ENCODE data around the gene FUT8. TPM values are rescaled to one million over a fixed set of nuclear protein-coding genes. Genes with fewer than 3 reads are reported as not detected.

The FUT8 gene
- total RNA-seq, 2 donors from 2014 or later, result 49.6 to 59.8 TPM

- no peak for ATAC-seq (replicated peaks in 1 of 2)
Measured at GRCh38 chr14:65772466-65772865, 359.9 kb downstream of the FUT8 start.

GRCh38 chr14:65772921-65773574 is 360.5 kb downstream of the FUT8 start:
- H3K27me3 Mint-ChIP-seq (ENCODE audit: low read depth), result no peaks in the 10 kb centered on the region
- no peak overlapping the region for H3K27ac Mint-ChIP-seq
- H3K4me1 Mint-ChIP-seq (ENCODE audit: low read depth), result no peaks in the 10 kb centered on the region
- DNase-seq, result no peak
- no peak for ATAC-seq (replicated peaks in 1 of 2)
- no peaks in the 10 kb centered on the region for H3K9me3 Mint-ChIP-seq
- no peak overlapping the region for H3K4me3 Mint-ChIP-seq
- no peaks in the 10 kb centered on the region for H3K36me3 Mint-ChIP-seq (ENCODE audit: insufficient read depth in 2 of 2)

More at GRCh38 chr14:65772466-65772865, 359.9 kb downstream of the FUT8 start:
- Mint-ChIP-seq H3K4me1 (ENCODE audit: low read depth) (no peaks in the 10 kb centered on the region), H3K36me3 (ENCODE audit: insufficient read depth in 2 of 2) (no peaks in the 10 kb centered on the region), H3K9me3 (no peaks in the 10 kb centered on the region), H3K27ac (no peak overlapping the region), H3K4me3 (no peak overlapping the region), H3K27me3 (ENCODE audit: low read depth) (no peaks in the 10 kb centered on the region)
- DNase-seq, result no peak

- Mint-ChIP-seq H3K27ac (no peak overlapping the region), H3K4me3 (no peak overlapping the region), H3K36me3 (ENCODE audit: insufficient read depth in 2 of 2) (no peaks in the 10 kb centered on the region), H3K27me3 (ENCODE audit: low read depth) (no peaks in the 10 kb centered on the region), H3K4me1 (ENCODE audit: low read depth) (no peaks in the 10 kb centered on the region), H3K9me3 (no peaks in the 10 kb centered on the region)
- DNase-seq, result no peak
- ATAC-seq (replicated peaks in 1 of 2), result no peak
Measured at GRCh38 chr14:65774041-65774440, 361.5 kb downstream of the FUT8 start.

DNA sequence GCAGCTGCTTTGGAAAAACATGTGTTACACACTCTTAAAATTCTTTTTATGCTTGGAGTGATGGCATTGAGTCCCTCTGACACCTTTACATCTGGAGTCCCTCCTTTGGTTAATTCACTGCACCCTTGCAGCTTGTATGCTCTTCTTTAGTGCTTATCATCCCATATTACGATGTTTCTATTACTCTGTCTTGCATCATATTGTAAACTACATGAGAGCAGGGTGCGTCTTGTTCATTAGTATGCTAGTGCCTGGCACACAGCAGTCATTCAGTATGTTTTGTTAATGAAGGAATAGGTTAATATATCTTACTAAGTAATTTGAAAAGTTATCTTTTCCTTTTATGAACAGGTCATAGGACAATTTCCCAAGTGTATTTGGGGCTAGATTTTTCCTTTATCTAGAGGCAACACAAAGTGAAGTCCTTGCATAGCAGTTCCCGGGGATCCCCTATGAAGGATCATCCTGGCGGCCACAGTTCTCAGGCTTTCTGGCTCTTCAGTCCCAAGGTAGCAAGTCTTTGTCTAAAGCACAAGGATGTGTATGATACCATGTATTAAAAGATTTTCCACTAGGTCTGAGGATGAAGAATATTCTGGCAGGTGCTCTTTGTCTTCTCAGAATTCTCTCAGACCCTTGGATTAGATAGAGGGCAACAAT is 363.8 kb downstream of the FUT8 start:
- H3K4me1 Mint-ChIP-seq (ENCODE audit: low read depth), result no peaks in the 10 kb centered on the region
- H3K4me3 Mint-ChIP-seq, result no peak overlapping the region
- no peaks in the 10 kb centered on the region for H3K36me3 Mint-ChIP-seq (ENCODE audit: insufficient read depth in 2 of 2)
- no peaks in the 10 kb centered on the region for H3K9me3 Mint-ChIP-seq
- ATAC-seq (replicated peaks in 1 of 2), result no peak
- DNase-seq, result no peak
- H3K27me3 Mint-ChIP-seq (ENCODE audit: low read depth), result no peaks in the 10 kb centered on the region
- no peak overlapping the region for H3K27ac Mint-ChIP-seq

- H3K27ac Mint-ChIP-seq, result no peak overlapping the region
- ATAC-seq (replicated peaks in 1 of 2) (no peak), DNase-seq (no peak)
- H3K4me1 Mint-ChIP-seq (ENCODE audit: low read depth), result no peaks in the 10 kb centered on the region
- peaks cover 7% of the 10 kb centered on the region for H3K27me3 Mint-ChIP-seq (ENCODE audit: low read depth)
- no peaks in the 10 kb centered on the region for H3K36me3 Mint-ChIP-seq (ENCODE audit: insufficient read depth in 2 of 2)
- no peaks in the 10 kb centered on the region for H3K9me3 Mint-ChIP-seq
- H3K4me3 Mint-ChIP-seq, result no peak overlapping the region
Measured at GRCh38 chr14:65780566-65780965, 368.0 kb downstream of the FUT8 start.

DNA sequence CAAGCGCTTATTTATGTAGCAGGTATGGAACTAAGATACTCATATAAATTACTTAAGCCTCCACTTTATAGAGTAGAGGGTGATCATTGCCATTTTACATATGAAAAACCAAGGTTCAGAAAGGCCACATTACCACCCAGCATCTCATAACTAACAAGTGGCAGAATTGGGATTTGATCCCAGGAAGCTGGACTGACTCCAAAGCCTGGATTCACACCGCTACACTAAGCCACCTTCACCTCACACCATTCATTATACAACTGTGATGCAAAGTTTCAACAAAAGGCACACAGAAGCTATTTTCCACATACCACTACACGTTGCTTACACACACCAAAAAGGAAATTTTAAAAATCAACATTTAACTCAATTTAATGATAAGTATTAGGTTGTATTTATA is 370.6 kb downstream of the FUT8 start:
- no peak for ATAC-seq (replicated peaks in 1 of 2)
- DNase-seq, result no peak
- Mint-ChIP-seq H3K4me3 (no peak overlapping the region), H3K27ac (no peak overlapping the region), H3K36me3 (ENCODE audit: insufficient read depth in 2 of 2) (no peaks in the 10 kb centered on the region), H3K9me3 (no peaks in the 10 kb centered on the region), H3K27me3 (ENCODE audit: low read depth) (peaks cover 15% of the 10 kb centered on the region), H3K4me1 (ENCODE audit: low read depth) (no peaks in the 10 kb centered on the region)

- Mint-ChIP-seq H3K4me3 (no peak overlapping the region), H3K36me3 (ENCODE audit: insufficient read depth in 2 of 2) (no peaks in the 10 kb centered on the region), H3K27me3 (ENCODE audit: low read depth) (peaks cover 15% of the 10 kb centered on the region), H3K27ac (no peak overlapping the region), H3K9me3 (no peaks in the 10 kb centered on the region), H3K4me1 (ENCODE audit: low read depth) (no peaks in the 10 kb centered on the region)
- ATAC-seq (replicated peaks in 1 of 2) (no peak), DNase-seq (no peak)
Measured at GRCh38 chr14:65783576-65783975, 371.0 kb downstream of the FUT8 start.

- no peaks in the 10 kb centered on the region for H3K4me1 Mint-ChIP-seq (ENCODE audit: low read depth)
- H3K36me3 Mint-ChIP-seq (ENCODE audit: insufficient read depth in 2 of 2), result no peaks in the 10 kb centered on the region
- H3K4me3 Mint-ChIP-seq, result no peak overlapping the region
- DNase-seq (no peak), ATAC-seq (replicated peaks in 1 of 2) (no peak)
- no peaks in the 10 kb centered on the region for H3K9me3 Mint-ChIP-seq
- no peak overlapping the region for H3K27ac Mint-ChIP-seq
- peaks cover 15% of the 10 kb centered on the region for H3K27me3 Mint-ChIP-seq (ENCODE audit: low read depth)
Measured at GRCh38 chr14:65784574-65784973, 372.0 kb downstream of the FUT8 start.

GRCh38 chr14:65787461-65787860 is 374.9 kb downstream of the FUT8 start:
- Mint-ChIP-seq H3K27ac (no peak overlapping the region), H3K4me1 (ENCODE audit: low read depth) (no peaks in the 10 kb centered on the region), H3K27me3 (ENCODE audit: low read depth) (peaks cover 15% of the 10 kb centered on the region), H3K36me3 (ENCODE audit: insufficient read depth in 2 of 2) (no peaks in the 10 kb centered on the region), H3K9me3 (no peaks in the 10 kb centered on the region), H3K4me3 (no peak overlapping the region)
- ATAC-seq (replicated peaks in 1 of 2) (no peak), DNase-seq (no peak)

DNA sequence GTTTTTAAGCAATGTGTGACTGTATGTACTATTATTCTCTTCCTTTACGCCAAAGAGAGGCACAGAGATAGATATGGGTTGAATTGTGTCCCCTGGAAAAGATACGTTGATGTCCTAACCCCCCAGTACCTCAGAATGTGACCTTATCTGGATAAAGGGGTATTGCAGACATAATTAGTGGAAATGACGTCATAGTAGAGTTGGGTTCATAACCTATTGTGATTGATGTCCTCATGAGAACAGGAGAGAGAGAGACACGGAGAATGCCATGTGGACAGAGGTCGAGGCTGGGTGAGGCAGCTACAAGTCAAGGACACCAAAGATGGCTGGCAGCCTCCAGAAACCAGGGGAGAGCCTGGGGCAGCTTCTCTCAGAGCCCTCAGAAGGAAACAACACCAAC is 376.3 kb downstream of the FUT8 start:
- no peak for ATAC-seq (replicated peaks in 1 of 2)
- no peak overlapping the region for H3K4me3 Mint-ChIP-seq
- H3K27ac Mint-ChIP-seq, result no peak overlapping the region

GRCh38 chr14:65789363-65789762 is 376.8 kb downstream of the FUT8 start:
- no peaks in the 10 kb centered on the region for H3K4me1 Mint-ChIP-seq (ENCODE audit: low read depth)
- ATAC-seq (replicated peaks in 1 of 2) (no peak), DNase-seq (no peak)
- H3K27me3 Mint-ChIP-seq (ENCODE audit: low read depth), result peaks cover 9% of the 10 kb centered on the region
- no peaks in the 10 kb centered on the region for H3K9me3 Mint-ChIP-seq
- no peaks in the 10 kb centered on the region for H3K36me3 Mint-ChIP-seq (ENCODE audit: insufficient read depth in 2 of 2)
- H3K4me3 Mint-ChIP-seq, result no peak overlapping the region
- H3K27ac Mint-ChIP-seq, result no peak overlapping the region

More for the DNA sequence above, 376.3 kb downstream of the FUT8 start:
- H3K4me1 Mint-ChIP-seq (ENCODE audit: low read depth), result no peaks in the 10 kb centered on the region
- peaks cover 12% of the 10 kb centered on the region for H3K27me3 Mint-ChIP-seq (ENCODE audit: low read depth)
- DNase-seq, result no peak
- no peaks in the 10 kb centered on the region for H3K36me3 Mint-ChIP-seq (ENCODE audit: insufficient read depth in 2 of 2)
- no peaks in the 10 kb centered on the region for H3K9me3 Mint-ChIP-seq

DNA sequence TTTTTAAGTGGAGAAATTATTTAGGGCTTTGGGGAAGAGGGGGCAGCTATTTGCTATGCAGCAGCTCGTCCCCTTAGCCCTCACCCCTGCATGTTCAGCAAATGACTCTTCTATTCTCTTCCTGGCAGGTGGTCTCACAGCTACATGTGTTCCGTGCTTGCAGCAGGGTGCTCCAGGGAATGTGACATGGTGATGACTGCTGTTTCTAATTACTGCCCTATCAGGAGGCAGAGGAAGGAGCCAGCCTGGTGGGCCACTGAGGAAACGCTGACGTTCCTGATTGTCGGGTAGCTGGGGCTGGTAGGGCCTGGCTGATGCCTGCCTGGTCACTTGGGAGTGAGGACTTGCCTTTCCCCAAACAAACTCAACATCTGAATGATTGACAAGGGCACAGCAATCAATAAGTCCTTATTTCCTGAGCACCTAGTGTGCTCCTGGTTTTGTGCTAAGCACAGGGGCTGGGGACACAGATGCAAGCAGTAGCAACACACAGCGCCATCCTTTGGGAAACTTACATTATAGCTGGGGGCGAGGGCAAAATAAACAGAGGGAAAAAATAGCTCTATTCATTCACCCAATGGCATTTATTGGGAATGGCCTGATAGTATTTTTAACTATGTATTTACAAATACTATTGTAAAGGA is 377.8 kb downstream of the FUT8 start:
- Mint-ChIP-seq H3K27ac (no peak overlapping the region), H3K4me3 (no peak overlapping the region), H3K36me3 (ENCODE audit: insufficient read depth in 2 of 2) (no peaks in the 10 kb centered on the region), H3K27me3 (ENCODE audit: low read depth) (peaks cover 9% of the 10 kb centered on the region), H3K9me3 (no peaks in the 10 kb centered on the region), H3K4me1 (ENCODE audit: low read depth) (no peaks in the 10 kb centered on the region)
- ATAC-seq (replicated peaks in 1 of 2) (no peak), DNase-seq (no peak)

DNA sequence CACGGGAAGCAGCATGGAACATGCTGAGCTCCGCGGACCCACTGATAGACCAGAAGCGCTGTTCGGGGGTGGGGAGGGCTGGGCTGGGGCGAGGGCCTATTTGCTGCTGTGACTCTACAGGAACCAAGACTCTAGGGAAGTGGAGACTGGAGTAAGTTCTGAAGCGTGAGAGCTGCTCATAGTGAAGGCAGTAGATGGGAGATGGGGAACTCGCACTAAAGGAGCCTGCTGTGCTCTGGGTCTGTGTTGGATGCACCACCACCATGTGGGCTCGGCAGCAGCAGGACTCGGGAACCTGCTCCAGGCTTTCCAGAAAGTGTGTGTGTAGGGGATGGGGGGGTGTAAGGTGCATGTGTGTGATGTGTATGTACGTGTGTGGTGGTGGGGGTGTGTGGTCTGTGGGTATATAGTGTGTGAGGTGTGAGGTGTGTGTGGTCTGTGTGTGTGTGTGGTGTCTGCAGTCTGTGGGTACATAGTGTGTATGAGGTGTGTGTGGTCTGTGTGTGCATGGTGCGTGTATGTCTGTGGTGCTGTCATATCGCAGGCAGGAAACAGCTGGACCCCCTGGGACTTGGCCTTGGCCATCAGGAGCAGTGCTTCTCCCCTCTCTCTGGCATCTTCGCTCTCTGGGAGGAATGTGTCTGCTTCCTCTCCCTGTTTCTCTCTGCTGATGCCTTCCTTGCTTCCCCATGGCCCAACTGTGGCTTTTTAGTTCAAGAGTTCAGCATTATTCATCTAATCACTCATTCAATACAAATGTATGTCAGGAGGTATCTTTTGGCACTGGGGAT is 378.9 kb downstream of the FUT8 start:
- Mint-ChIP-seq H3K9me3 (no peaks in the 10 kb centered on the region), H3K4me3 (no peak overlapping the region), H3K4me1 (ENCODE audit: low read depth) (no peaks in the 10 kb centered on the region), H3K27ac (no peak overlapping the region), H3K36me3 (ENCODE audit: insufficient read depth in 2 of 2) (no peaks in the 10 kb centered on the region), H3K27me3 (ENCODE audit: low read depth) (peaks cover 4% of the 10 kb centered on the region)
- ATAC-seq (replicated peaks in 1 of 2) (peak; percentile 69 to 98), DNase-seq (peak; percentile 28 to 40)

All from activated T-cell treated with anti-CD3 and anti-CD28 coated beads, Interleukin-2, amount 50 U/mL, for 72 hours (primary cell).